ENCODE measurements around the gene MTA3. TPM values are rescaled to one million over a fixed set of nuclear protein-coding genes. Genes with fewer than 3 reads are reported as not detected.
A peak's percentile ranks its signal among the peaks of the same experiment; 100 is the strongest.

MTA3 gene
- total RNA-seq, 1 donor from 2014 or later: 117 TPM

DNA sequence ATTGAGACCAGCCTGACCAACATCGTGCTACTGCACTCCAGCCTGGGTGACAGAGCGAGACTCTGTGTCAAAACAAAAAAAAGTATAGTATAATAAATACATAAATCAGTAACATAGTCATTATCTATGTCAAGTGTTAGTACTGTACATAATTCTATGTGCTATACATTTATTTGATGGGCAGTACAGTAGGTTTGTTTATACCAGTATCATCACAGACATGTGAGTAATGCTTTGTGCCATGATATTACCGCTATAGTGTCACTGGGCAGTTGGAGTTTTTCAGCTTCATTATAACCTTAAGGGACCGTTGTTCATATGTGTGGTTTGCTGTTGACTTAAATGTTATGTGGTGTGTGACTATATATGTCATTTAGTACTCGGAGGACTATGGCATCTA, 24.9 kb downstream of the MTA3 start:
- Histone ChIP-seq H3K9ac (no peak overlapping the region), H3K27me3 (no peaks in the 10 kb centered on the region), H4K20me1 (ENCODE audit: low read depth) (peaks cover 8% of the 10 kb centered on the region), H3K36me3 (no peaks in the 10 kb centered on the region), H3F3A (ENCODE audit: low read depth) (peaks cover 7% of the 10 kb centered on the region), H2AFZ (replicated peaks) (no peak overlapping the region), H3K79me2 (ENCODE audit: low read depth) (peaks cover 98% of the 10 kb centered on the region), H3K4me2 (no peak overlapping the region), H3K9me3 (ENCODE audit: low read depth) (no peaks in the 10 kb centered on the region), H3K27ac (no peak overlapping the region), H3K4me3 (no peak overlapping the region), H3K4me1 (no peaks in the 10 kb centered on the region)
- peaks cover 10% of the 10 kb centered on the region for H3K36me3 Mint-ChIP-seq
- H3K4me1 Mint-ChIP-seq: no peaks in the 10 kb centered on the region
- H3K27ac Mint-ChIP-seq: no peak overlapping the region
- peaks cover 3% of the 10 kb centered on the region for H3K9me3 Mint-ChIP-seq
- H3K4me3 Mint-ChIP-seq: no peak overlapping the region
- no peaks in the 10 kb centered on the region for H3K27me3 Mint-ChIP-seq (ENCODE audit: insufficient read depth, low read depth)
- DNase-seq (ENCODE audit: low spot score): no peak
- TF ChIP-seq EZH2phosphoT487 (IDR thresholded peaks at IDR 0.05) (no peak), EZH2 (IDR thresholded peaks at IDR 0.05) (no peak)
- TF ChIP-seq, protein P1, sequence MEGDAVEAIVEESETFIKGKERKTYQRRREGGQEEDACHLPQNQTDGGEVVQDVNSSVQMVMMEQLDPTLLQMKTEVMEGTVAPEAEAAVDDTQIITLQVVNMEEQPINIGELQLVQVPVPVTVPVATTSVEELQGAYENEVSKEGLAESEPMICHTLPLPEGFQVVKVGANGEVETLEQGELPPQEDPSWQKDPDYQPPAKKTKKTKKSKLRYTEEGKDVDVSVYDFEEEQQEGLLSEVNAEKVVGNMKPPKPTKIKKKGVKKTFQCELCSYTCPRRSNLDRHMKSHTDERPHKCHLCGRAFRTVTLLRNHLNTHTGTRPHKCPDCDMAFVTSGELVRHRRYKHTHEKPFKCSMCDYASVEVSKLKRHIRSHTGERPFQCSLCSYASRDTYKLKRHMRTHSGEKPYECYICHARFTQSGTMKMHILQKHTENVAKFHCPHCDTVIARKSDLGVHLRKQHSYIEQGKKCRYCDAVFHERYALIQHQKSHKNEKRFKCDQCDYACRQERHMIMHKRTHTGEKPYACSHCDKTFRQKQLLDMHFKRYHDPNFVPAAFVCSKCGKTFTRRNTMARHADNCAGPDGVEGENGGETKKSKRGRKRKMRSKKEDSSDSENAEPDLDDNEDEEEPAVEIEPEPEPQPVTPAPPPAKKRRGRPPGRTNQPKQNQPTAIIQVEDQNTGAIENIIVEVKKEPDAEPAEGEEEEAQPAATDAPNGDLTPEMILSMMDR (IDR thresholded peaks at IDR 0.05): no peak

DNA sequence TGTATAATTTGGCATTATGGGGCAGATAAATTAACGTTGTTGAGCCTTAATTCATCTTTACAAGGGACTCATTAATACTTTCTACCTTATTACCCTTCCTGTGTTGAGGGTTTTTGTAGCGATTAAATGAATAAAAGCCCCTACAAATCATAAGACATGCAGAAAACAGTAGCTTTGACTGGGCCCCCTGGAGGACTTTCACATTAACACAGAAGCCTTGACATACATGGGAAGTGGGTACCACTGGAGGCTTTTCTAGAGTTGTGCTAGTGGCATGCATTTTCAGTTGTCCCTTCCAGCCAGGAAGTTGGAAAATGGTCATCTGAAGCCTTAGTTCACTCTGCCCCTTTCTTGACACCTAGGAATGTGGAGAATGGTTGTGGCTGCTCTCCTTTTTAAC, 30.2 kb downstream of the MTA3 start:
- H3K36me3 Mint-ChIP-seq: peaks cover 13% of the 10 kb centered on the region
- no peak overlapping the region for H3K4me3 Mint-ChIP-seq
- no peak for DNase-seq (ENCODE audit: low spot score)
- no peak overlapping the region for H3K27ac Mint-ChIP-seq
- peaks cover 3% of the 10 kb centered on the region for H3K4me1 Mint-ChIP-seq
- H4K20me1 ChIP-seq (ENCODE audit: low read depth): peaks cover 14% of the 10 kb centered on the region
- no peaks in the 10 kb centered on the region for H3K36me3 ChIP-seq
- H3K27me3 ChIP-seq: no peaks in the 10 kb centered on the region
- H3K9ac ChIP-seq: no peak overlapping the region
- H3K79me2 ChIP-seq (ENCODE audit: low read depth): peaks cover 98% of the 10 kb centered on the region
- H2AFZ ChIP-seq (replicated peaks): no peak overlapping the region
- no peak overlapping the region for H3K4me3 ChIP-seq
- no peak overlapping the region for H3K4me2 ChIP-seq
- no peaks in the 10 kb centered on the region for H3K9me3 ChIP-seq (ENCODE audit: low read depth)
- H3K4me1 ChIP-seq: peaks cover 7% of the 10 kb centered on the region
- no peaks in the 10 kb centered on the region for H3K27me3 Mint-ChIP-seq (ENCODE audit: insufficient read depth, low read depth)
- H3K9me3 Mint-ChIP-seq: peaks cover 3% of the 10 kb centered on the region
- peaks cover 12% of the 10 kb centered on the region for H3F3A ChIP-seq (ENCODE audit: low read depth)
- H3K27ac ChIP-seq: peak overlapping the region; percentile 58
- no peak for TF ChIP-seq EZH2phosphoT487 (IDR thresholded peaks at IDR 0.05)
- TF ChIP-seq, protein P1 (IDR thresholded peaks at IDR 0.05): peak; percentile 23
- TF ChIP-seq EZH2 (IDR thresholded peaks at IDR 0.05): no peak

DNA sequence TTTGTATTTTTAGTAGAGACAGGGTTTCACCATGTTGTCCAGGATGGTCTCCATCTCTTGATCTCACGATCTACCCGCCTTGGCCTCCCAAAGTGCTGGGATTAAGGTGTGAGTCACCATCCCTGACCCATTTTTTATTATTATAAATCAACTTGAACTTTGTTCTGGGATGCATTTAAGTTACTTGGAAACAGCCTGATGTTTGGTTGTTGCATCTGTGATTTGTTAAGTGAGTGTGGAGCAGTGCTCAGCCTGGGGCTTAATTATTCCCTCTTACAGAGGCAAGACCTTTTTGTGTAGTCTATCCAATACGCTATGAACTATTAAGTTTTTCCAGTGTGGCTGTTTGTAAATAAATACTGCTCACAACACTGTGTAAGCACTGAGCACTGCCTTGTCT, 32.6 kb downstream of the MTA3 start:
- H2AFZ ChIP-seq (replicated peaks): no peak overlapping the region
- H3K4me1 ChIP-seq: peaks cover 7% of the 10 kb centered on the region
- DNase-seq (ENCODE audit: low spot score): no peak
- no peak for TF ChIP-seq EZH2 (IDR thresholded peaks at IDR 0.05)
- TF ChIP-seq, protein P1 (IDR thresholded peaks at IDR 0.05): no peak
- TF ChIP-seq EZH2phosphoT487 (IDR thresholded peaks at IDR 0.05): no peak
- H3K4me3 Mint-ChIP-seq: no peak overlapping the region
- peaks cover 12% of the 10 kb centered on the region for H3F3A ChIP-seq (ENCODE audit: low read depth)
- H3K27ac ChIP-seq: no peak overlapping the region
- no peaks in the 10 kb centered on the region for H3K27me3 Mint-ChIP-seq (ENCODE audit: insufficient read depth, low read depth)
- peaks cover 14% of the 10 kb centered on the region for H4K20me1 ChIP-seq (ENCODE audit: low read depth)
- H3K36me3 Mint-ChIP-seq: peaks cover 15% of the 10 kb centered on the region
- H3K9me3 ChIP-seq (ENCODE audit: low read depth): no peaks in the 10 kb centered on the region
- peaks cover 83% of the 10 kb centered on the region for H3K79me2 ChIP-seq (ENCODE audit: low read depth)
- no peak overlapping the region for H3K4me2 ChIP-seq
- H3K27ac Mint-ChIP-seq: no peak overlapping the region
- no peak overlapping the region for H3K9ac ChIP-seq
- H3K4me3 ChIP-seq: no peak overlapping the region
- peaks cover 3% of the 10 kb centered on the region for H3K4me1 Mint-ChIP-seq
- H3K9me3 Mint-ChIP-seq: peaks cover 4% of the 10 kb centered on the region
- H3K27me3 ChIP-seq: no peaks in the 10 kb centered on the region
- no peaks in the 10 kb centered on the region for H3K36me3 ChIP-seq
